Keratinocyte (primary cell): ENCODE data around the gene DEPDC1B. TPM values are rescaled to one million over a fixed set of nuclear protein-coding genes. Genes with fewer than 3 reads are reported as not detected.

Source experiments
- DNase-seq: peaks from one replicate; pipeline ENCODE4 v3.0.0-alpha.2; 2011; ENCODE audit warnings: low read depth, missing footprints, low spot score
- FAIRE-seq: peaks from 2 replicates; lab custom pipeline; 2011; peaks lifted over from hg19 to GRCh38; lab: Jason Lieb, UNC
- H2AFZ ChIP-seq: 2 replicates; pipeline ENCODE4 v1.6.0; 2012; ENCODE audit warnings: low read length, control low read depth, inconsistent platforms; ENCODE audit not compliant: control insufficient read depth
- H3K27ac ChIP-seq: 2 replicates; pipeline ENCODE4 v1.5.1; 2011; ENCODE audit warnings: low read length; ENCODE audit not compliant: control insufficient read depth, insufficient read depth
- H3K27me3 ChIP-seq: 3 replicates; pipeline ENCODE4 v1.6.0; 2011; ENCODE audit warnings: low read length; ENCODE audit not compliant: control insufficient read depth, insufficient read depth; ENCODE audit errors: extremely low read depth
- H3K36me3 ChIP-seq, 2 experiments: 2 replicates in 1 of 2; 3 replicates in 1 of 2; pipeline ENCODE4 v1.5.1; 2011; ENCODE audit warnings: low read length in 2 of 2, mild to moderate bottlenecking in 1 of 2; ENCODE audit not compliant: control insufficient read depth in 2 of 2, insufficient read depth in 2 of 2; ENCODE audit errors: extremely low read depth in 1 of 2
- H3K4me1 ChIP-seq: 3 replicates; pipeline ENCODE4 v1.5.1; 2011; ENCODE audit warnings: low read length; ENCODE audit not compliant: control insufficient read depth, insufficient read depth; ENCODE audit errors: extremely low read depth
- H3K4me2 ChIP-seq: 3 replicates; pipeline ENCODE4 v1.6.0; 2011; ENCODE audit warnings: low read depth, low read length; ENCODE audit not compliant: control insufficient read depth, insufficient read depth; ENCODE audit errors: extremely low read depth
- H3K4me3 ChIP-seq, 3 experiments: fragments of 200-600 bp in 1 of 3; sonication (generic) in 1 of 3; 2 replicates in 2 of 3; 3 replicates in 1 of 3; pipeline ENCODE4 v1.5.1; 2011 to 2016; ENCODE audit warnings: low read length in 3 of 3, mild to moderate bottlenecking in 3 of 3, control low read depth in 2 of 3, inconsistent platforms in 1 of 3, low read depth in 1 of 3, mixed read lengths in 1 of 3, mixed run types in 1 of 3, moderate library complexity in 1 of 3; ENCODE audit not compliant: control insufficient read depth in 2 of 3, insufficient read depth in 2 of 3; ENCODE audit errors: extremely low read depth in 1 of 3
- H3K79me2 ChIP-seq: 2 replicates; pipeline ENCODE4 v1.6.0; 2012; ENCODE audit warnings: low read length; ENCODE audit not compliant: control insufficient read depth, insufficient read depth
- H3K9ac ChIP-seq: 3 replicates; pipeline ENCODE4 v1.6.0; 2011; ENCODE audit warnings: low read length; ENCODE audit not compliant: control insufficient read depth, insufficient read depth; ENCODE audit errors: extremely low read depth
- H3K9me1 ChIP-seq: 3 replicates; pipeline ENCODE4 v1.6.0; 2011; ENCODE audit warnings: low read length; ENCODE audit not compliant: control insufficient read depth, insufficient read depth; ENCODE audit errors: extremely low read depth
- H3K9me3 ChIP-seq: 2 replicates; pipeline ENCODE4 v1.5.1; 2012; ENCODE audit warnings: low read depth, low read length; ENCODE audit not compliant: control insufficient read depth
- H4K20me1 ChIP-seq: 3 replicates; pipeline ENCODE4 v1.6.0; 2011; ENCODE audit warnings: low read length; ENCODE audit not compliant: control insufficient read depth, insufficient read depth; ENCODE audit errors: extremely low read depth
- CTCF ChIP-seq, 3 experiments: IDR thresholded peaks in 1 of 3; conservative IDR thresholded peaks in 1 of 3; optimal IDR thresholded peaks in 1 of 3; 2 replicates in 2 of 3; 3 replicates in 1 of 3; pipeline versions ENCODE3 to v1.5.1; 2011; ENCODE audit warnings: low read length in 3 of 3, mild to moderate bottlenecking in 3 of 3, moderate library complexity in 2 of 3, control low read depth in 1 of 3, inconsistent platforms in 1 of 3; ENCODE audit not compliant: insufficient read depth in 2 of 3; ENCODE audit errors: extremely low read depth in 1 of 3
- EZH2 ChIP-seq: IDR thresholded peaks from one replicate; pipeline ENCODE4 v1.6.1; 2012; ENCODE audit warnings: inconsistent platforms, mild to moderate bottlenecking, low read length, moderate library complexity
- dilution Hi-C: fragments of 300-500 bp; cut with MboI; formaldehyde crosslinking; loops from one replicate; pipeline ENCODE4 v1.7.0; 2020; ENCODE audit warnings: low sequenced_read_pairs; ENCODE audit not compliant: extremely low pct_ligation_motif_present
- polyA plus RNA-seq, 5 experiments: library from polyadenylated mRNA; depleted of rRNA in 3 of 5; stranded (reverse) in 3 of 5; stranded (forward) in 1 of 5; unstranded in 1 of 5; fragments of >200 nt; gene quantifications; 1 replicate in 1 of 5; 2 replicates in 3 of 5; 3 replicates in 1 of 5; pipeline versions ENCODE4 v1.2.1 to v1.2.3, GENCODE V29; 2011 to 2012; ENCODE audit warnings: missing spikeins in 2 of 5, low read depth in 1 of 5, low replicate concordance in 1 of 5

DEPDC1B gene
- polyA plus RNA-seq, 1 donor (not counting 4 experiments of a cell fraction or from before 2014, with no cell fraction given), result 19.5 TPM

GRCh38 chr5:60604771-60605170, 95.2 kb downstream of the DEPDC1B start:
- Histone ChIP-seq H3K4me3 (no peak overlapping the region), H3K27ac (no peak overlapping the region), H2AFZ (no peak overlapping the region), H3K79me2 (no peaks in the 10 kb centered on the region), H3K36me3 (no peaks in the 10 kb centered on the region), H3K4me1 (no peaks in the 10 kb centered on the region), H3K27me3 (no peaks in the 10 kb centered on the region), H3K9me3 (no peaks in the 10 kb centered on the region), H3K4me2 (no peak overlapping the region), H3K9me1 (no peaks in the 10 kb centered on the region), H4K20me1 (no peaks in the 10 kb centered on the region), H3K9ac (no peak overlapping the region)
- DNase-seq (no peak), FAIRE-seq (no peak)
- TF ChIP-seq CTCF (optimal IDR thresholded peaks at IDR 0.05 in 1 of 3, IDR thresholded peaks at IDR 0.05 in 1 of 3, conservative IDR thresholded peaks at IDR 0.05 in 1 of 3; ENCODE audit: extremely low read depth in 1 of 3, insufficient read depth in 2 of 3, low read length in 3 of 3), result no peak
- no peak for TF ChIP-seq EZH2
- dilution Hi-C loops, result no loop called here

DNA sequence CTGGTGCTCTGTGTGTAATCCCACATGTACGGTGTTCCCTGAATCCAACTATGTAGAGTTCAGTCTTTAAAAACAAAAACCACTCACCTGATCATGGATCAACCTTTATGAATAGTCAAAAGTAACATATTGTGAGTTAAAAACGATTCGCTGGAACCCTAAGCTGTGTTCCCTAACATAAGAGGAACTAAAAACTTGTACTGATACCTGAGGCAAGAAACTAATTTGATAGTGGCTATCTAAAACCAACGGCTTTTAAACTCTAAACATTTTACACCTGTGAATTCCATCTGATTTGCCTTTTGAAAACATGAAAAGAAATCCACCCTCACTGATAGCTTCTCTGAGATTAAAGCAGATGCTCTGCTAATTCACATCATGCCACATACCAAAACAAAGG, 101.5 kb downstream of the DEPDC1B start:
- no peak for DNase-seq
- no peak for TF ChIP-seq EZH2
- Histone ChIP-seq H3K79me2 (no peaks in the 10 kb centered on the region), H2AFZ (no peak overlapping the region), H3K9ac (no peak overlapping the region), H3K27ac (no peak overlapping the region), H3K4me2 (no peak overlapping the region), H4K20me1 (no peaks in the 10 kb centered on the region), H3K36me3 (no peaks in the 10 kb centered on the region), H3K4me1 (no peaks in the 10 kb centered on the region), H3K9me3 (no peaks in the 10 kb centered on the region), H3K4me3 (no peak overlapping the region), H3K27me3 (no peaks in the 10 kb centered on the region), H3K9me1 (no peaks in the 10 kb centered on the region)
- FAIRE-seq, result no peak
- dilution Hi-C loops, result no loop called here
